Right renal pelvis (tissue), 4 donors: ENCODE results near the gene GALNT17. TPM values are rescaled to one million over a fixed set of nuclear protein-coding genes. Genes with fewer than 3 reads are reported as not detected.
"Not testable (repeated sequence)": the region's sequence is repeated elsewhere in the genome, so short reads cannot be mapped to it uniquely, and the experiment has no call there.

Experiments used
- DNase-seq, 4 donors: peaks; one replicate each; pipeline ENCODE4 v3.0.0-alpha.2; 2013; ENCODE audit warnings: low read depth in 4 of 4, low spot score in 3 of 4, missing footprints in 1 of 4
- polyA plus RNA-seq, 4 donors: library from polyadenylated mRNA; unstranded; fragments of 120-200 nt; gene quantifications; one replicate each; pipeline ENCODE4 v1.2.1, GENCODE V29; 2013; ENCODE audit not compliant: insufficient read length in 4 of 4

The GALNT17 gene
- polyA plus RNA-seq, 4 donors, result 3.6 to 6.0 (median 4.4) TPM

DNA sequence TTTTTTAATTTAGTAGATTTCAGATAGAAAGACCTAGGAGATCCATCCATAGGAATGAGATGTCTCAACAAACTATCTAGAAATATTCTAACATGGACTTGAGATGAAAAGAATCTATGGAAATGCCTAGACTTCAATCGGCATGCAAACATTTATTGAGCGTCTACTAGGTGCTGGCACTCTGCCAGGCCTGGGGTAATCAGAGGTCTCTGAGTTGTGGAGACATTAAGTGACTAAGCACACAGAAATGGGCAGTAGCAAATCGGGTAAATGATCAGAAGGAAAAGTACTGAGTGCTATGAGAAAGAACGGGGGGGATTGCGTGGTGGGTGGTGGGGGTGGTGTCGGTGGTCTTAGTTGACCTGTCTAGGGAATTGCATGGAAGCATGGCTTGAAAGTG lies 466.6 kb downstream of the GALNT17 start:
- no peak for DNase-seq

DNA sequence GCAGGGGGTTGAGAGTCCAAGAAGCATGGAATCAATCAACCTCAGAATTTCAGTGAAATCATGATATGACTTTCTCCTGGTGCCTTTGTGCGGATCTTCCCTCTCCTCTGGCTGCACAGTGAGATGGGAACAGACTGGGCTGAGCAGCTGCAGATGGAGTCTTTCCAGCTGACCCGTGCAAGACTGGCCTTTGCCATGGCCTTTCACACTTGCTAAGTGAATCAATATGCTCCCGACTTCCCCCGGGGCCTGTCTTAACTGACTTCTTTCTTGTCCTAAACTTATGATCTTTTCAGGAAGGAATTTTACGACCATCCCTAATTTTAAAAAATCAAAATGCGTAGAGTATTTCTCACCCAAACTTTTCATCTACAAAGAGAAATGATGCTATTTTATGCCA lies 469.9 kb downstream of the GALNT17 start:
- peak; percentile 20 to 38 (median 32) for DNase-seq

- no peak for DNase-seq
These were observed 473.0 kb downstream of the GALNT17 start for GRCh38 chr7:71604818-71605414.

DNA sequence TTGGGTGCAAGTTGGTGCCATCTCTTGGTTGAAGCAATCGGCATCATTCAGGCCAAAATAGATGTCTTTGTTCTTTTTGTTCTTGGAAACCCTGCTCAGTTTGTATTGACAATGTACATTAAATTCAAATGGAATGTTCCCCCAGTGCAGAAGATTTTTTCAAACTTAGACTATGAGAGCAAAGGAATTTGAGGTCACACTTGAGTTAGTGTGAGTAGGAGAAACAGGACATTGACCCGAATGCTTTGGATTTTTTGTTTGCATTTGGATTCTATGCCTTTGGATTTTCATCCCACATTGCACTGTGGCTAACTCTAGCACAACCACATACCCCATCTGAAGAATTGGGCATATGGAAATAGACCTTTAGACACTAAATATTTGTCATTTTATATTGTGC lies 480.0 kb downstream of the GALNT17 start:
- DNase-seq, result no peak

- DNase-seq, result no peak
These were observed 481.0 kb downstream of the GALNT17 start for GRCh38 chr7:71612911-71613310.

DNA sequence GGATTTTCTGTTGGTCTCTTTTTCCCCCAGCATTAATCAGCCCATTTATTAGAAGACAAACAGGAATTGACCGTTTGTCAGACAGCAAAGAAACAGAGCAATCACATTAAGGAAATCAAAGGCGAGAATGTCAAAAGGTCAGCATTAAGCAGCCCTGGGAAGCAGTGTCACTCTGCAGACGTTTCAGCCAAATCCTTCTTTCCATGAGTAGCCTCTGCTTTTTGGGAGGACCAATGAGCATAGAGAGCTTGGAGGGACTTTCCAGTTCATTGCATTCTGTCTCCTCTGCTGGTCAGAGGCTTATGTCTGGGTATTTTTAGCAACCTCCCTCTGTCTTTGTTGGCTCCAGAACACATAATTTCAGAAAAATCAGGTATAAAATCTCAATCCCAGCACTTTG lies 481.4 kb downstream of the GALNT17 start:
- DNase-seq, result no peak

DNA sequence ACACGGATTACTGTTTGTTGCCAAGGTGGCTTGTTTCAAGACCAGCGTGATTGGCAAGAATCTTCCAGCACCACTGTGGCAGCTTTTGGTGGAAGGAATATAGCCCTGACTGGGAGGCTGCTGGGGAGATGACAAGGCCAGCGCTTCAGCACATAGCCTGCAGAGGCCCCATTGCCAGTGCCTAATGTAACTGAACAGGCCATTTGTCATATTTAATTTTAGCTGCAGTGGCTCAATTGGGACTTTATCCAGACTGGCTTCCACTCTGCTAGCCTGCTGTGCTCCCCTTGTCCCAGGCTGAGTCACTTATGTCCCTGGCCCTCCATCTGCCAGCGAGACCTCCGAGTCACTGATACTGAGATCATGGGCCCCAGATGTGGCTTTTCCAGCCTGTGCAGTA lies 483.1 kb downstream of the GALNT17 start:
- no peak for DNase-seq

- DNase-seq, result no peak
These were observed 484.3 kb downstream of the GALNT17 start for GRCh38 chr7:71616217-71616616.

- no peak for DNase-seq
These were observed 486.3 kb downstream of the GALNT17 start for GRCh38 chr7:71618278-71618677.

- DNase-seq, result no peak
These were observed 493.6 kb downstream of the GALNT17 start for GRCh38 chr7:71625545-71625944.

GRCh38 chr7:71626206-71626605 lies 494.3 kb downstream of the GALNT17 start:
- DNase-seq, result no peak

DNA sequence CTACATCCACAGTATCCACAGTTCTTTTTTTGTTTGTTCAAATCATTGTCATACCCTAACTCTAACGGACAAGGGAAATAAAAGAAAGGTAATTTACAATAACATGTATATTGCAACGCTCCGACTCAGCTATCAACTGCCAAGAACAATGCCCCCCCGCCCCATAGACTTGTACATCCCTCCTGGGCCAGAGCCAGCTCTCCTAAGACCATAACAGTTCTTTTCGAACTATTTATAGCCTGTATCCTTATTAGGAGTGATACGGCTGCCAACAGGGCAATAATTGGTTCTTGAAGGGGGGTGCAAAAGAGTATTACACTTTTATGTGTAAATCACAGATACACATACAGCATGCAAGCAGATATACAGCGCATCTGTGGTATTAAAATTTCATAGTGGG lies 495.7 kb downstream of the GALNT17 start:
- no peak for DNase-seq

DNA sequence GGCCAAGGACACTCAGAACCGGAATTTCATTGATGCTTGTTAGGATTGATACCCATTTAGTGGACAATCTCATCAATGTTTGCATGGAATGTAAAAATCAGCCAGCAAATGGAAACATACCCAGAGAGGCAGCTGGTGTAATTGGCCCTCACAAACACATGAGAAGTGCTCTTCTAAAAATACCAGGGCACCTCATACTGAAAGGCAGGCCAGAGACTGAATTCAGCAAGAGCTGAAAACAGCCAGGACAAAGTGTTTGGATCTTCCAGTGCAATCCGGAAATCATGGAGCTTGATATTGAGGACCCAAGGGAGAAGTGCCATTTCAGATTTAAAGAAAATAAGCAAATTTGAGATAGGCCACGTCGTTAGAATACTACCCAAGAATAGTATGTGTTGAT lies 498.6 kb downstream of the GALNT17 start:
- DNase-seq, result no peak

DNA sequence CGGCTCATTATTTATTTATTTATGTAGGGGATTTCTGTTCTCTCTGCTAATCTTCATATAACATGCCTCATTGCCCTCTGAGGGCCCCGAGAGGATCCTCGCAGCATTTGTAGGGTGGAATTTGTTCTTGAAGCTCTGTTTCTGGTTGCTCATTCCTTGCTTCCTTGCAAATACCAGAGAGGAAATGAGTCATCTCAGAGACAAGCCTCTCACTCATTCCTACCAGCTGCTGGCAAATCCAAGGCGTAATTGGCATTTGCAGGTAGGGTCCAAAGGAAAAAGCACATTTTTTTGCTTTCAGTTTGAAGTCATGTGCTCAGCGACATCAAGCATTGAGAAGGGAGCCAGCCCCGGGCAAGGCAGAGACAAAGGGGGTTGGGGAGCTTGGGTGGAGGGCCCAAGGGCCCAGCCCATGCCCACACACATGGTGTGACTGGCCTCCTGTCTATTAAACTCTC lies 501.6 kb downstream of the GALNT17 start:
- peak; percentile 12 to 28 (median 25) for DNase-seq

- DNase-seq, result not testable (repeated sequence)
These were observed 503.9 kb downstream of the GALNT17 start for GRCh38 chr7:71635849-71636248.

- DNase-seq, result no peak
These were observed 504.4 kb downstream of the GALNT17 start for GRCh38 chr7:71636329-71636728.

GRCh38 chr7:71637578-71637977 lies 505.6 kb downstream of the GALNT17 start:
- DNase-seq, result no peak

GRCh38 chr7:71638108-71638507 lies 506.2 kb downstream of the GALNT17 start:
- no peak for DNase-seq

DNA sequence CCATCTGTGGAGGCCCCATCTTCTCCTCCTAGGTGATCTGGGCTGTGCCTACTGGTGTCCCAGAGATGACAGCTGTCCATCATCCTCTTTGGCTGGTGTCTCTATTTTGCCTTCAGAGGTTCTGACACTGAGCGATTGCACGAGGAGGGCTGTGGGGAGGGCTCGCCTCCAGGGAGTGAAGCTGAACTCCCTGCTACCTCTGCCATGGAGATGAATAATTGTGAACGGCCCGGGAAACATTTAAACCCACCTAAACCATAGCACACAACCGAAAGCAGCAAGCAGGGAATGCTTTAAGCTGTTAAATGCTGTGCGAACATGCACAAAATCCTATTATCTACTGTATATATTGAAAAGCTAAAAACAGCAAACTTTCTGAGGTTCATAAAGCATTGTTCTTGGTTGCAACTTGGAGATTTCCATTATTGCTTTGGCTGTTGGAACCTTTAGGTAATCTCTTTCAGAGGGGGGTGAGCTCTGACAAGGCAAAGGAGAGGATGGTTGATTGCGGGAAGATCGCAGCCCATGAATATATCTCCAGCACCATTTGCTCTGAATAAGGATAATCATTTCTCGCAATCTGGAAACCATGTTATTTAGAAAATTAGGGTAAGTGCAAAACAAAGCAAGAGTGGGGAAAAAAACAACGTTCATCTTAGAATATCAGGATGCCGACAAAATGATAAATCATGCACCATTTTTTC lies 507.6 kb downstream of the GALNT17 start:
- DNase-seq, result no peak

DNA sequence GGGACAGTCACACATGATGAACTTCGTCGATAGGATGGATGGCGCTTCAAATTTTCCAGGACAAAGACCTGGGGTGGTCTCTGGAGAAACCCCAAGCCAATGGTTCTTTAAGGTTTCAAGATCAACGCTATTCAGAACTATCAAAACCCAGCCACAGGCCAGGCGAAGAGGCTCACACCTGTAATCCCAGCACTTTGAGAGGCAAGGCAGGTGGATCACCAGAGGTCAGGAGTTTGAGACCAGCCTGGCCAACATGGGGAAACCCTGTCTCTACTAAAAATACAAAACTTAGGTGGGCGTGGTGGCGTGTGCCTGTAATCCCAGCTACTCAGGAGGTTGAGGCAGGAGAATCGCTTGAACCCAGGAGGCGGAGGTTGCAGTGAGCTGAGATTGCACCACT lies 511.1 kb downstream of the GALNT17 start:
- not testable (repeated sequence) for DNase-seq

DNA sequence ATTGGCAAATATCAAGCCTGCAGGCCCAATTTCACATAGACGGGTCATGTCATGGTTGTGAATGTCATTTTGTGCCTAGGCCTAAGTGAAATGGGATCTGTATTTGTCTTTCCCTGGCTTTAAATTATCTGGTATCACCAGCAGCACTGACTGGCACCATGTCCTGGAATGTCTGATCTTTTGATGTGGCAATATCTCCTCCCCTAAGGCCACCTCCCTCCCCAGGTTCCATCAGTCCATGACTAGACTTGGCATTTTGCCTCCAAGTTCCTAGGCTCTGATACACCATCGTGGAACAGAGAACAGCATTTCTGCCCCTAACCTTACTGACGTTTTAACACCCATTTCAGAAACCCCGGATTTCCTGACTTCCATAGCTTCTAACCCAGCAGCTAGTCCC lies 513.9 kb downstream of the GALNT17 start:
- no peak for DNase-seq

DNA sequence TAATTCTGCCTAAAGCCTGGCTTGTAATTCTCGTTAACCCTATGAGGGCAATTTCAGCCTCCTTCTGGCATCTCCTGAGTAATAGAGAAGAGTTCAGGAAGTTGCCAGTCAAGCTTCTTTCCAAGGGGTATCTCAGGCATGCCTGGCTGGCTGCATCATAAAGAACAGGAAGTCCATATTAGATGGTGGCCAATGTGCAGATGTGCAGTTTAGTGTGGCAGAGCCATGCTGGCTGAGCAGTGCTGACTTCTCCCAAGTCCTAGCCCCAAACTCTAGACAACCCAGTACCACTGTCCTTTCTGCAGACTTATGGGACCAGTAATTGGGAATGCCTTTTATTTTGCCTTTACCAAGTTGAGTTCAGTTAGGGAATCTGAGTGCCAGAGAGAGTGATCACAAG lies 517.9 kb downstream of the GALNT17 start:
- DNase-seq, result no peak
